H9 (cell line): ENCODE results near the gene CEP83. TPM values are rescaled to one million over a fixed set of nuclear protein-coding genes. Genes with fewer than 3 reads are reported as not detected.

Source experiments
- DNase-seq: peaks from one replicate; pipeline ENCODE4 v3.0.0-alpha.2; 2017
- H2AFZ ChIP-seq: one replicate; pipeline ENCODE4 v1.6.1; 2013; ENCODE audit warnings: mild to moderate bottlenecking, low read length, control low read depth, moderate library complexity
- H2AK5ac ChIP-seq: 2 replicates; pipeline ENCODE4 v1.6.1; 2013; ENCODE audit warnings: low read length, control low read depth, mixed read lengths; ENCODE audit not compliant: insufficient read length
- H2BK120ac ChIP-seq: one replicate; pipeline ENCODE4 v1.6.1; 2013; ENCODE audit warnings: low read depth, mild to moderate bottlenecking, low read length, control low read depth, inconsistent platforms; ENCODE audit not compliant: poor library complexity, severe bottlenecking
- H2BK12ac ChIP-seq: 2 replicates; pipeline ENCODE4 v1.6.1; 2013; ENCODE audit warnings: low read length, control low read depth, mixed read lengths, low read depth; ENCODE audit not compliant: insufficient read length
- H2BK15ac ChIP-seq: 2 replicates; pipeline ENCODE4 v1.6.1; 2013; ENCODE audit warnings: low read depth, low read length, control low read depth
- H2BK20ac ChIP-seq: one replicate; pipeline ENCODE4 v1.6.1; 2013; ENCODE audit warnings: low read depth, mild to moderate bottlenecking, low read length, control low read depth, inconsistent platforms; ENCODE audit not compliant: poor library complexity, severe bottlenecking
- H2BK5ac ChIP-seq: 2 replicates; pipeline ENCODE4 v1.6.1; 2013; ENCODE audit warnings: low read length, control low read depth, mixed read lengths; ENCODE audit not compliant: insufficient read length
- H3K14ac ChIP-seq: 2 replicates; pipeline ENCODE4 v1.6.1; 2013; ENCODE audit warnings: low read length, control low read depth; ENCODE audit not compliant: insufficient read depth
- H3K18ac ChIP-seq: 2 replicates; pipeline ENCODE4 v1.6.1; 2013; ENCODE audit warnings: low read depth, mild to moderate bottlenecking, mixed read lengths, low read length, control low read depth; ENCODE audit not compliant: insufficient read length
- H3K23ac ChIP-seq: 2 replicates; pipeline ENCODE4 v1.6.1; 2013; ENCODE audit warnings: low read length, control low read depth, mixed read lengths, low read depth; ENCODE audit not compliant: insufficient read length
- H3K23me2 ChIP-seq: 2 replicates; pipeline ENCODE4 v1.6.1; 2013; ENCODE audit warnings: low read depth, mild to moderate bottlenecking, mixed read lengths, low read length, control low read depth; ENCODE audit not compliant: insufficient read length, poor library complexity, severe bottlenecking
- H3K27ac ChIP-seq: 2 replicates; pipeline ENCODE4 v1.5.1; 2013; ENCODE audit warnings: low read length, control low read depth, mixed read lengths, low read depth; ENCODE audit not compliant: insufficient read length
- H3K27me3 ChIP-seq: 2 replicates; pipeline ENCODE4 v1.6.1; 2013; ENCODE audit warnings: low read length, control low read depth, inconsistent platforms; ENCODE audit not compliant: insufficient read depth
- H3K4ac ChIP-seq: 2 replicates; pipeline ENCODE4 v1.6.1; 2013; ENCODE audit warnings: low read depth, mild to moderate bottlenecking, control low read depth, inconsistent platforms, low read length, moderate library complexity
- H3K4me1 ChIP-seq: 2 replicates; pipeline ENCODE4 v1.6.1; 2013; ENCODE audit warnings: low read length, control low read depth, inconsistent platforms; ENCODE audit not compliant: insufficient read depth
- H3K4me2 ChIP-seq: 2 replicates; pipeline ENCODE4 v1.6.1; 2013; ENCODE audit warnings: low read length, control low read depth, mixed read lengths; ENCODE audit not compliant: insufficient read length, insufficient read depth
- H3K56ac ChIP-seq: 2 replicates; pipeline ENCODE4 v1.6.1; 2013; ENCODE audit warnings: low read depth, mild to moderate bottlenecking, mixed read lengths, low read length, control low read depth; ENCODE audit not compliant: insufficient read length
- H3K79me1 ChIP-seq: 2 replicates; pipeline ENCODE4 v1.6.1; 2013; ENCODE audit warnings: low read depth, mild to moderate bottlenecking, moderate library complexity, low read length, control low read depth, inconsistent platforms; ENCODE audit not compliant: insufficient read depth, poor library complexity, severe bottlenecking
- H3K79me2 ChIP-seq: 2 replicates; pipeline ENCODE4 v1.6.1; 2013; ENCODE audit warnings: low read length, control low read depth, inconsistent platforms; ENCODE audit not compliant: insufficient read depth
- H3K9ac ChIP-seq: 2 replicates; pipeline ENCODE4 v1.6.1; 2013; ENCODE audit warnings: low read length, control low read depth, mixed read lengths; ENCODE audit not compliant: insufficient read length; ENCODE audit errors: extremely low read depth
- H3K9me3 ChIP-seq: one replicate; pipeline ENCODE4 v1.6.1; 2013; ENCODE audit warnings: low read depth, low read length, inconsistent platforms; ENCODE audit not compliant: control insufficient read depth
- H3T11ph ChIP-seq: one replicate; pipeline ENCODE4 v1.6.1; 2013; ENCODE audit warnings: mild to moderate bottlenecking, low read length, control low read depth, inconsistent platforms
- H4K20me1 ChIP-seq: one replicate; pipeline ENCODE4 v1.6.1; 2013; ENCODE audit not compliant: control insufficient read depth, insufficient read length, insufficient read depth
- H4K5ac ChIP-seq: 2 replicates; pipeline ENCODE4 v1.6.1; 2013; ENCODE audit warnings: low read depth, mild to moderate bottlenecking, mixed read lengths, low read length, control low read depth; ENCODE audit not compliant: insufficient read length
- H4K8ac ChIP-seq: replicated peaks from 2 replicates; pipeline ENCODE4 v1.6.1; 2013; ENCODE audit warnings: low read length, control low read depth, mixed read lengths, low read depth; ENCODE audit not compliant: insufficient read length
- H4K91ac ChIP-seq: 2 replicates; pipeline ENCODE4 v1.6.1; 2013; ENCODE audit warnings: low read depth, mild to moderate bottlenecking, moderate library complexity, mixed read lengths, low read length, control low read depth; ENCODE audit not compliant: insufficient read length
- H3K27ac Mint-ChIP-seq, 3 experiments: 2 replicates in 2 of 3; 3 replicates in 1 of 3; pipeline ENCODE4 v1.8.0; 2020 to 2021; ENCODE audit warnings: mixed read lengths in 3 of 3, mild to moderate bottlenecking in 1 of 3, moderate library complexity in 1 of 3
- H3K27me3 Mint-ChIP-seq: 2 replicates; pipeline ENCODE4 v1.8.0; 2021; ENCODE audit warnings: low read depth, mild to moderate bottlenecking, moderate library complexity, mixed read lengths
- H3K36me3 Mint-ChIP-seq, 3 experiments: 2 replicates in 2 of 3; 3 replicates in 1 of 3; pipeline ENCODE4 v1.8.0; 2020 to 2021; ENCODE audit warnings: low read depth in 3 of 3, mixed read lengths in 3 of 3; ENCODE audit not compliant: insufficient read depth in 1 of 3
- H3K4me1 Mint-ChIP-seq, 2 experiments: 2 replicates each; pipeline ENCODE4 v1.8.0; 2020; ENCODE audit warnings: mixed read lengths in 2 of 2
- H3K4me3 Mint-ChIP-seq, 2 experiments: 2 replicates in 1 of 2; 3 replicates in 1 of 2; pipeline ENCODE4 v1.8.0; 2020 to 2021; ENCODE audit warnings: mild to moderate bottlenecking in 2 of 2, mixed read lengths in 2 of 2, moderate library complexity in 1 of 2
- H3K9me3 Mint-ChIP-seq, 2 experiments: 2 replicates in 1 of 2; 3 replicates in 1 of 2; pipeline ENCODE4 v1.8.0; 2020; ENCODE audit warnings: mild to moderate bottlenecking in 2 of 2, mixed read lengths in 2 of 2, moderate library complexity in 1 of 2
- CTCF ChIP-seq: fragments of 200-600 bp; sonication (generic); conservative IDR thresholded peaks from 3 replicates; pipeline ENCODE4 v1.8.0; 2021; ENCODE audit warnings: antibody characterized with exemption, mild to moderate bottlenecking
- WGBS: extraction: QIAGEN DNeasy Blood & Tissue Kit; methylation state at CpG from one replicate; pipeline ENCODE4 v1.1.7; 2013; ENCODE audit warnings: missing lambda C conversion rate, low lambda C conversion rate, mixed read lengths; ENCODE audit not compliant: insufficient read length; ENCODE audit errors: extremely low coverage; 5-methylcytosine and 5-hydroxymethylcytosine counted together
- total RNA-seq: library from RNA; stranded (reverse); gene quantifications from 2 replicates; pipeline ENCODE4 v1.2.1, GENCODE V29; 2021

Gene CEP83
- total RNA-seq, 1 experiment from 2014 or later = 26.5 TPM

- no peak overlapping the region for H2BK15ac ChIP-seq
- H2BK20ac ChIP-seq = no peak overlapping the region
- WGBS = no CpG with 5 or more reads among the region's 1 CpG
- H3K4me1 ChIP-seq = peaks cover 4% of the 10 kb centered on the region; the same call in 1 of the 2 replicates
- Mint-ChIP-seq H3K27me3 (no peaks in the 10 kb centered on the region), H3K36me3 (peaks cover 7 to 35% (median 19%) of the 10 kb centered on the region in 3 experiments), H3K9me3 (peaks cover 17 to 30% of the 10 kb centered on the region in 2 experiments; a peak in 4 of 5 replicates), H3K4me1 (peaks cover 38 to 59% of the 10 kb centered on the region in 2 experiments), H3K4me3 (no peak overlapping the region), H3K27ac (no peak overlapping the region; a peak in 1 of 7 replicates)
- no peaks in the 10 kb centered on the region for H3K79me1 ChIP-seq
- H3K9me3 ChIP-seq = no peaks in the 10 kb centered on the region
- H3T11ph ChIP-seq = no peak overlapping the region
- TF ChIP-seq CTCF = no peak
- no peak overlapping the region for H2BK5ac ChIP-seq
- H2AFZ ChIP-seq = no peak overlapping the region
- no peak overlapping the region for H4K91ac ChIP-seq
- no peaks in the 10 kb centered on the region for H3K27me3 ChIP-seq
- H4K20me1 ChIP-seq = no peaks in the 10 kb centered on the region
- no peak overlapping the region for H2BK120ac ChIP-seq
- H3K56ac ChIP-seq = no peak overlapping the region
- no peak for DNase-seq
- H3K4me2 ChIP-seq = no peak overlapping the region
- H3K23ac ChIP-seq = no peak overlapping the region
- H3K4ac ChIP-seq = no peak overlapping the region
- H3K23me2 ChIP-seq = no peaks in the 10 kb centered on the region
- H3K14ac ChIP-seq = no peak overlapping the region
- H3K79me2 ChIP-seq = peaks cover 6% of the 10 kb centered on the region; the same call in 1 of the 2 replicates
- no peak overlapping the region for H3K9ac ChIP-seq
- H2AK5ac ChIP-seq = no peak overlapping the region
- H4K8ac ChIP-seq = no peak overlapping the region
- no peak overlapping the region for H3K18ac ChIP-seq
- H4K5ac ChIP-seq = no peak overlapping the region
- no peak overlapping the region for H3K27ac ChIP-seq
- H2BK12ac ChIP-seq = no peak overlapping the region
Measured at GRCh38 chr12:94433744-94434143, 25.9 kb downstream of the CEP83 start.
